Esophagus (tissue), 2 donors: ENCODE results near the gene ADARB2. TPM values are rescaled to one million over a fixed set of nuclear protein-coding genes. Genes with fewer than 3 reads are reported as not detected.

ENCODE experiments used
- H3K27ac ChIP-seq, 2 donors: one replicate each; pipeline ENCODE4 v1.5.1; 2013; ENCODE audit warnings: low read depth in 2 of 2, mild to moderate bottlenecking in 2 of 2, inconsistent platforms in 1 of 2, low read length in 1 of 2, moderate library complexity in 1 of 2
- H3K27me3 ChIP-seq, 2 donors: one replicate each; pipeline ENCODE4 v1.6.1; 2013; ENCODE audit warnings: low read length in 2 of 2, control low read depth in 1 of 2, mild to moderate bottlenecking in 1 of 2; ENCODE audit not compliant: insufficient read depth in 2 of 2, control insufficient read depth in 1 of 2
- H3K36me3 ChIP-seq, 2 donors: one replicate each; pipeline ENCODE4 v1.6.1; 2013; ENCODE audit warnings: low read length in 1 of 2; ENCODE audit not compliant: control insufficient read depth in 2 of 2, insufficient read depth in 2 of 2
- H3K4me1 ChIP-seq, 2 donors: one replicate each; pipeline ENCODE4 v1.6.1; 2013; ENCODE audit warnings: low read length in 1 of 2; ENCODE audit not compliant: control insufficient read depth in 2 of 2, insufficient read depth in 2 of 2
- H3K4me3 ChIP-seq, 2 donors: one replicate each; pipeline ENCODE4 v1.5.1; 2013; ENCODE audit warnings: low read length in 2 of 2, mild to moderate bottlenecking in 2 of 2, low read depth in 1 of 2, moderate library complexity in 1 of 2
- H3K9me3 ChIP-seq, 2 donors: one replicate each; pipeline ENCODE4 v1.6.1; 2013; ENCODE audit warnings: mild to moderate bottlenecking in 2 of 2, low read depth in 1 of 2, low read length in 1 of 2, moderate library complexity in 1 of 2; ENCODE audit not compliant: control insufficient read depth in 2 of 2, insufficient read depth in 1 of 2
- WGBS, 2 donors: extraction: QIAGEN DNeasy Blood & Tissue Kit; methylation state at CpG; one replicate each; pipeline ENCODE4 v1.1.7; 2013; 5-methylcytosine and 5-hydroxymethylcytosine counted together
- polyA plus RNA-seq, 2 donors: library from polyadenylated mRNA; stranded (reverse); fragments of 200-250 nt; gene quantifications; one replicate each; pipeline ENCODE4 v1.2.3, GENCODE V29; 2013
- donor health status: healthy with polysubstance abuse.
- donor health status: Bipolar disorder and iron deficiency.

ADARB2 gene
- polyA plus RNA-seq, 2 donors = 0.33 to 0.65 TPM

GRCh38 chr10:1548596-1548995, 188.7 kb downstream of the ADARB2 start:
- Histone ChIP-seq H3K4me3 (no peak overlapping the region), H3K4me1 (no peaks in the 10 kb centered on the region), H3K9me3 (peaks cover 0 to 4% of the 10 kb centered on the region in 2 donors), H3K27me3 (no peaks in the 10 kb centered on the region), H3K36me3 (no peaks in the 10 kb centered on the region), H3K27ac (no peak overlapping the region)
- 91 to 92% methylated on average over 7 of the region's 7 CpGs for WGBS, 2 donors

- peaks cover 0 to 4% of the 10 kb centered on the region in 2 donors for H3K9me3 ChIP-seq
- no peak overlapping the region for H3K27ac ChIP-seq
- H3K4me3 ChIP-seq = no peak overlapping the region
- 88 to 89% methylated on average over 7 of the region's 7 CpGs for WGBS, 2 donors
- H3K36me3 ChIP-seq = no peaks in the 10 kb centered on the region
- no peaks in the 10 kb centered on the region for H3K27me3 ChIP-seq
- no peaks in the 10 kb centered on the region for H3K4me1 ChIP-seq
These were observed 189.2 kb downstream of the ADARB2 start for GRCh38 chr10:1548146-1548545.

DNA sequence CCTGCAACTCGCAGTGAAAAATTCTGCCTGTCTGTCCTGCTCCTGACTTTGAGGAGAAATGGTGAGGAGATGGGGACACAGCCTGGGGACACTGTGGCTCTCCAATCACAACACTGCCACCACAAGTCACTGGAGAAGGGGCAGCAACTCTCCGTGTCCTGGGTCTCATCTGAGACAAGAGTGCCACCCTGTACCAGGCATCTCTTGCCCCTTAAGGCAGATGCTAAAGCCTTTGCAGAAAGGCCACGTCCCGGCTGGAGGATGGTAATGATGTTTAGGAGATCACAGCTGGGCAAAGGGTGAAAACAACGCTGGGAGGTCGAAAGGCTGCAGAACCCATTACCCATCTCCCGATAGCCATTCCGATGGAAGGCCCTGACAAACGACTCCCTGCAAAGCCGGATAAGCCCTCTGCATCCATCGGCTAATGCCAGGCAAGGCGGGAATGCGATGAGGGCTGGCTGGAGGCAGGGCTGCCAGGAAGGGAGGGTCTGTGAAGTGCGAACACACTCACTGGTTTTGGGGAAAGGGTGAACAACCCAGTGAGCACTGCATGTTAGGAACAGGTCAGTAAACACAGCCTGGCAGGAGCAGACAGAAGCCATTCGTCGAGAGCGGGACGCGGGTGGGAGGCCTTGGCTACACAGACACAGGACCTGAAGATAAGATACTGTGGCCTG, 190.8 kb downstream of the ADARB2 start:
- Histone ChIP-seq H3K4me1 (no peaks in the 10 kb centered on the region), H3K27ac (no peak overlapping the region), H3K36me3 (no peaks in the 10 kb centered on the region), H3K9me3 (peaks cover 0 to 4% of the 10 kb centered on the region in 2 donors), H3K27me3 (no peaks in the 10 kb centered on the region), H3K4me3 (no peak overlapping the region)
- WGBS, 2 donors = 70 to 74% methylated on average over 19 of the region's 19 CpGs

DNA sequence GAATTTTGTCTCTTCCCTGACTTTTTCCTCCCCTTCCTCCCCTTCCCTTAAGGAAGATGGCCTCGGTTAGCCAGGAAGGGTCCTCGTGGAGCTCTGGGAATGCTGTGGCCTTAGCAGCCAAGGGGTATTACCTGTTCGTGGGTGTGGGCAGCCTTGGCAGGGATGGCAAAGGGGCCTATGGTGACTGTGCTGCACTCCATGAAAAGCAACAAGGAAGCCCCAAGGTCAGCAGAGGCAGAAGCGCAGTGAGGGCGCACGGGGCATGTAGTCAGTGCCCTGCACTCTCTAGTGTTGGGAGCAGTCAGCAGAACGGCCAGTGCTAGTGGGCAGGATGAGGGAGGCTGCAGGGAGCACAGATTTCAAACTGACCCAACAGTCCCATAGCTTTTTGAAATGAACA, 191.8 kb downstream of the ADARB2 start:
- Histone ChIP-seq H3K27ac (no peak overlapping the region), H3K27me3 (no peaks in the 10 kb centered on the region), H3K36me3 (no peaks in the 10 kb centered on the region), H3K4me1 (no peaks in the 10 kb centered on the region), H3K4me3 (no peak overlapping the region), H3K9me3 (peaks cover 0 to 4% of the 10 kb centered on the region in 2 donors)
- 83 to 84% methylated on average over 7 of the region's 7 CpGs for WGBS, 2 donors

DNA sequence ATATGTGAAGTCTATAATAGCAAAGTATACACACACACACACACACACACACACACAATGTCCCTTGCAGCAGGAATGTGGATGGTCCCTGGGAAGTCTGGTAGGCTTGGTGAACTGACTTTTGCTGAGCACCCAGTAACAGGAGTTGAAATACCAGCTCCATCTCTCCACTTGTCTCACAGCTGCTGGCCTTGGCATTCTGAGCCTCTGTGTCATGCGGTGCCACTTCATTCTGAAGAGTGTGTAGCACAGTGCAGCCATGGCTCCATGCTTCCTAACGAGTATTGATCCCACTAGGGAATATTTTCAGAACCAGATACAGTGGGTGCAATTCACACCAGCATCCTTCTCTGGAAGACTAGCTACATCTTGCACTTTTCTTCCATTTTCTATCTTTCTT, 192.4 kb downstream of the ADARB2 start:
- Histone ChIP-seq H3K4me1 (no peaks in the 10 kb centered on the region), H3K27ac (no peak overlapping the region), H3K27me3 (no peaks in the 10 kb centered on the region), H3K4me3 (no peak overlapping the region), H3K9me3 (peaks cover 0 to 4% of the 10 kb centered on the region in 2 donors), H3K36me3 (no peaks in the 10 kb centered on the region)
- WGBS, 2 donors = 76 to 78% methylated on average over 2 of the region's 2 CpGs

DNA sequence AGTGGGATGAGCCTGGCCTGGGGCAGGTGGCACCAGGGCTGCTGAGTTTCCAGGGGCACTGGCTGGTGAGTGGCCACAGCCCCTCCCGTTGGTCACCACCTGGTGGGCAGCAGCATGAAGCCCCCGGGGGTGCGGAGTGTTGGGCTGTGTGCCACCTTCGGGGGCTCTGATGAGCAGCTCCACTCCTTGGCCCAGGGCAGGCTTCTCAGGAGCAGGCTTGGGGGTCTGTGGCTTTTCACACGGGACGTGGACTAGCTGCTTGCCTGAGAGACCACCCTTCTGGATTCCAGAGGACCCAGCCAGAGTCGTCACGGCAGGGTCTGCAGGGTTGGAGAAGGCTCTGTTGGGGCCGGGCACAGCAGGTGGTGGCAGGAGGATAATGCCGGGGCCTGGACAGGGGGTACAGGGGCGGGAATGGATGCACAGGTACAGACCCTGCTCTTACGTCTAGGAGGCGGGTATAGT, 193.1 kb downstream of the ADARB2 start:
- 83 to 89% methylated on average over 13 of the region's 13 CpGs for WGBS, 2 donors
- no peaks in the 10 kb centered on the region for H3K36me3 ChIP-seq
- H3K4me3 ChIP-seq = no peak overlapping the region
- H3K4me1 ChIP-seq = no peaks in the 10 kb centered on the region
- H3K9me3 ChIP-seq = peaks cover 0 to 4% of the 10 kb centered on the region in 2 donors
- H3K27ac ChIP-seq = no peak overlapping the region
- H3K27me3 ChIP-seq = no peaks in the 10 kb centered on the region

GRCh38 chr10:1543596-1543995, 193.7 kb downstream of the ADARB2 start:
- 85 to 95% methylated on average over 10 to 11 of the region's 11 CpGs for WGBS, 2 donors
- Histone ChIP-seq H3K27ac (no peak overlapping the region), H3K4me3 (no peak overlapping the region), H3K36me3 (no peaks in the 10 kb centered on the region), H3K27me3 (no peaks in the 10 kb centered on the region), H3K9me3 (peaks cover 0 to 4% of the 10 kb centered on the region in 2 donors), H3K4me1 (no peaks in the 10 kb centered on the region)

GRCh38 chr10:1542941-1543340, 194.4 kb downstream of the ADARB2 start:
- H3K27ac ChIP-seq = no peak overlapping the region
- no peaks in the 10 kb centered on the region for H3K9me3 ChIP-seq
- no peaks in the 10 kb centered on the region for H3K36me3 ChIP-seq
- no peaks in the 10 kb centered on the region for H3K27me3 ChIP-seq
- H3K4me3 ChIP-seq = no peak overlapping the region
- H3K4me1 ChIP-seq = no peaks in the 10 kb centered on the region
- 84 to 88% methylated on average over 21 of the region's 21 CpGs for WGBS, 2 donors

GRCh38 chr10:1540144-1540543, 197.2 kb downstream of the ADARB2 start:
- no peaks in the 10 kb centered on the region for H3K36me3 ChIP-seq
- no peak overlapping the region for H3K4me3 ChIP-seq
- H3K27me3 ChIP-seq = no peaks in the 10 kb centered on the region
- H3K27ac ChIP-seq = no peak overlapping the region
- 85 to 86% methylated on average over 12 to 14 of the region's 14 CpGs for WGBS, 2 donors
- H3K9me3 ChIP-seq = no peaks in the 10 kb centered on the region
- H3K4me1 ChIP-seq = no peaks in the 10 kb centered on the region

DNA sequence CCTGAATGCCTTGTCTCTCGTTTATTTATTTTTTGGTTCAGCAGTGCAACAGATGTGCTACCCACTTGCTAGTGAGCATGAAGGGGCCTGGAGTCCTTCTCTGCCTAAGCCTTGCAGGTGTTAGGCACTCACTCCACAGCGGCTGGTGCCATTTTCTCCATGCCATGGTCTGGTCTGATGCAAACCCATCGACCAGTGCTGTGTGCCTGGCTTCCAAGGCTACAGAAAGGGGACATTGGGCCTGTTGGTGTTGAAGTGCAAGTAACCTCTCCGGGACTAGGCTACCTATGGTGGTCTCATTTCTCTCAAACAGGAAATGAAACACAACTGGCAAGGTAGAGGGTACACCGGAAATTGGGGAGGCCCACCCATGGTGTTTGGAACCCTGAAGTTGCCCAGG, 198.1 kb downstream of the ADARB2 start:
- H3K4me1 ChIP-seq = peaks cover 0 to 3% of the 10 kb centered on the region in 2 donors
- H3K27me3 ChIP-seq = no peaks in the 10 kb centered on the region
- WGBS, 2 donors = 78 to 83% methylated on average over 5 of the region's 5 CpGs
- no peaks in the 10 kb centered on the region for H3K36me3 ChIP-seq
- H3K4me3 ChIP-seq = no peak overlapping the region
- H3K9me3 ChIP-seq = no peaks in the 10 kb centered on the region
- no peak overlapping the region for H3K27ac ChIP-seq
